GM18505 (cell line): ENCODE measurements around the gene ENTREP1.
"Not testable (repeated sequence)": the region's sequence is repeated elsewhere in the genome, so short reads cannot be mapped to it uniquely, and the experiment has no call there.

Experiments used
- ATAC-seq: cut with Tn5 transposase; IDR thresholded peaks from one replicate; pipeline ENCODE4 v1.9.1; 2021; ENCODE audit not compliant: unreplicated experiment
- POLR2A ChIP-seq: IDR thresholded peaks from 4 replicates; pipeline ENCODE4 v1.6.1; 2011; ENCODE audit warnings: borderline replicate concordance; ENCODE audit not compliant: insufficient read depth, insufficient read length; ENCODE audit errors: extremely low read depth

ENTREP1 gene

GRCh38 chr9:69421908-69422801, 97.1 kb downstream of the ENTREP1 start:
- no peak for TF ChIP-seq POLR2A
- no peak for ATAC-seq

GRCh38 chr9:69425136-69425801, 100.3 kb downstream of the ENTREP1 start:
- ATAC-seq = no peak
- TF ChIP-seq POLR2A = no peak

- ATAC-seq = no peak
- TF ChIP-seq POLR2A = no peak
Measured at GRCh38 chr9:69427286-69427685, 102.3 kb downstream of the ENTREP1 start.

- ATAC-seq = no peak
- TF ChIP-seq POLR2A = no peak
Measured at GRCh38 chr9:69428017-69428785, 103.2 kb downstream of the ENTREP1 start.

GRCh38 chr9:69429281-69429680, 104.3 kb downstream of the ENTREP1 start:
- ATAC-seq = no peak

GRCh38 chr9:69430206-69430605, 105.2 kb downstream of the ENTREP1 start:
- TF ChIP-seq POLR2A = no peak
- no peak for ATAC-seq

More at GRCh38 chr9:69429281-69429680, 104.3 kb downstream of the ENTREP1 start:
- TF ChIP-seq POLR2A = no peak

- TF ChIP-seq POLR2A = no peak
- no peak for ATAC-seq
Measured at GRCh38 chr9:69431203-69431602, 106.2 kb downstream of the ENTREP1 start.

GRCh38 chr9:69431777-69432176, 106.8 kb downstream of the ENTREP1 start:
- no peak for TF ChIP-seq POLR2A
- ATAC-seq = no peak

- no peak for TF ChIP-seq POLR2A
- ATAC-seq = no peak
Measured at GRCh38 chr9:69432623-69433022, 107.6 kb downstream of the ENTREP1 start.

- ATAC-seq = no peak
- TF ChIP-seq POLR2A = no peak
Measured at GRCh38 chr9:69433392-69433791, 108.4 kb downstream of the ENTREP1 start.

- no peak for TF ChIP-seq POLR2A
- no peak for ATAC-seq
Measured at GRCh38 chr9:69433968-69434367, 109.0 kb downstream of the ENTREP1 start.

- ATAC-seq = not testable (repeated sequence)
Measured at GRCh38 chr9:69439654-69440053, 114.6 kb downstream of the ENTREP1 start.

- ATAC-seq = not testable (repeated sequence)
Measured at GRCh38 chr9:69440254-69440955, 115.4 kb downstream of the ENTREP1 start.
